Measurements from ENCODE around the gene ADAR. TPM values are rescaled to one million over a fixed set of nuclear protein-coding genes. Genes with fewer than 3 reads are reported as not detected.

ADAR gene
- total RNA-seq, 1 donor from 2014 or later = 275 TPM

GRCh38 chr1:154575951-154576566 lies 31.9 kb downstream of the ADAR start:
- no peak overlapping the region for H3K27ac ChIP-seq (ENCODE audit: low read depth, low read length)
- Mint-ChIP-seq H3K4me1 (ENCODE audit: low read depth, unreplicated experiment) (peaks cover 10% of the 10 kb centered on the region), H3K4me3 (ENCODE audit: unreplicated experiment) (no peak overlapping the region), H3K9me3 (ENCODE audit: unreplicated experiment) (no peaks in the 10 kb centered on the region), H3K27me3 (ENCODE audit: low read depth, unreplicated experiment) (peaks cover 6% of the 10 kb centered on the region), H3K36me3 (ENCODE audit: low read depth, unreplicated experiment) (peaks cover 34% of the 10 kb centered on the region), H3K27ac (ENCODE audit: unreplicated experiment) (peak overlapping the region; percentile 72)
- no peak overlapping the region for H3K4me2 ChIP-seq (ENCODE audit: low read length)
- no peaks in the 10 kb centered on the region for H3K9me3 ChIP-seq (ENCODE audit: insufficient read depth, low read depth, low read length)
- H3K9ac ChIP-seq (ENCODE audit: low read length) = no peak overlapping the region
- H3K36me3 ChIP-seq (ENCODE audit: insufficient read depth, low read length) = peaks cover 25% of the 10 kb centered on the region
- no peak overlapping the region for H2AFZ ChIP-seq (ENCODE audit: low read depth, low read length)
- no peaks in the 10 kb centered on the region for H3K4me1 ChIP-seq (ENCODE audit: insufficient read depth, low read length)
- peaks cover 36% of the 10 kb centered on the region for H4K20me1 ChIP-seq (ENCODE audit: insufficient read depth, low read length)
- no peak for FAIRE-seq
- TF ChIP-seq CTCF (IDR thresholded peaks at IDR 0.05; ENCODE audit: insufficient read depth, low read depth, low read length) (no peak), EZH2 (IDR thresholded peaks at IDR 0.05; ENCODE audit: insufficient read depth, low read length) (no peak)
- no peak for DNase-seq (ENCODE audit: low read depth)
- no peaks in the 10 kb centered on the region for H3K79me2 ChIP-seq (ENCODE audit: insufficient read depth, low read length)
- peaks cover 3% of the 10 kb centered on the region for H3K27me3 ChIP-seq (ENCODE audit: insufficient read depth, low read length)
- H3K4me3 ChIP-seq (ENCODE audit: insufficient read depth, low read depth, low read length) = no peak overlapping the region

GRCh38 chr1:154575147-154575927 lies 32.6 kb downstream of the ADAR start:
- no peak for FAIRE-seq
- peak overlapping the region; percentile 3 for H3K27ac Mint-ChIP-seq (ENCODE audit: unreplicated experiment)

More at GRCh38 chr1:154575147-154575927, 32.6 kb downstream of the ADAR start:
- Histone ChIP-seq H3K4me2 (ENCODE audit: low read length) (no peak overlapping the region), H4K20me1 (ENCODE audit: insufficient read depth, low read length) (peaks cover 32% of the 10 kb centered on the region), H3K27ac (ENCODE audit: low read depth, low read length) (no peak overlapping the region), H3K27me3 (ENCODE audit: insufficient read depth, low read length) (peaks cover 6% of the 10 kb centered on the region), H3K9ac (ENCODE audit: low read length) (no peak overlapping the region), H3K4me1 (ENCODE audit: insufficient read depth, low read length) (no peaks in the 10 kb centered on the region), H3K79me2 (ENCODE audit: insufficient read depth, low read length) (no peaks in the 10 kb centered on the region), H3K36me3 (ENCODE audit: insufficient read depth, low read length) (peaks cover 19% of the 10 kb centered on the region), H3K9me3 (ENCODE audit: insufficient read depth, low read depth, low read length) (no peaks in the 10 kb centered on the region), H2AFZ (ENCODE audit: low read depth, low read length) (no peak overlapping the region), H3K4me3 (ENCODE audit: insufficient read depth, low read depth, low read length) (no peak overlapping the region)
- H3K27me3 Mint-ChIP-seq (ENCODE audit: low read depth, unreplicated experiment) = peaks cover 12% of the 10 kb centered on the region
- peaks cover 10% of the 10 kb centered on the region for H3K4me1 Mint-ChIP-seq (ENCODE audit: low read depth, unreplicated experiment)
- no peaks in the 10 kb centered on the region for H3K9me3 Mint-ChIP-seq (ENCODE audit: unreplicated experiment)
- DNase-seq (ENCODE audit: low read depth) = no peak
- peaks cover 34% of the 10 kb centered on the region for H3K36me3 Mint-ChIP-seq (ENCODE audit: low read depth, unreplicated experiment)
- peak overlapping the region; percentile 15 for H3K4me3 Mint-ChIP-seq (ENCODE audit: unreplicated experiment)
- no peak for TF ChIP-seq CTCF (IDR thresholded peaks at IDR 0.05; ENCODE audit: insufficient read depth, low read depth, low read length)
- TF ChIP-seq EZH2 (IDR thresholded peaks at IDR 0.05; ENCODE audit: insufficient read depth, low read length) = no peak
